B cell (primary cell): ENCODE results near the gene SAT1. TPM values are rescaled to one million over a fixed set of nuclear protein-coding genes. Genes with fewer than 3 reads are reported as not detected.

Experiments
- ATAC-seq: fragments of 200-7000 bp; cut with Tn5 transposase; one replicate; pipeline ENCODE4 v1.10.0; 2021; ENCODE audit warnings: low read depth, mild to moderate bottlenecking, moderate number of reproducible peaks, moderate library complexity
- CTCF ChIA-PET: fragments of 350-600 bp; sonication (Branson Sonifier 250); formaldehyde crosslinking; loops from one replicate; lab custom pipeline; 2021; ENCODE audit warnings: antibody characterized with exemption, inconsistent platforms; lab: Charles Lee
- POLR2A ChIA-PET: fragments of 350-600 bp; sonication (Branson Sonifier 250); formaldehyde crosslinking; loops from one replicate; lab custom pipeline; 2021; ENCODE audit warnings: antibody characterized with exemption; lab: Charles Lee
- DNase-seq: peaks from one replicate; pipeline ENCODE4 v3.0.0; 2013
- H2AFZ ChIP-seq: 2 replicates; pipeline ENCODE4 v1.6.1; 2012; ENCODE audit warnings: mild to moderate bottlenecking, low read depth, low read length; ENCODE audit not compliant: insufficient read depth, poor library complexity, severe bottlenecking
- H3K27ac ChIP-seq, 2 donors: 1 replicate in 1 of 2; 2 replicates in 1 of 2; pipeline ENCODE4 v1.5.1; 2012 to 2013; ENCODE audit warnings: low read length in 2 of 2, mild to moderate bottlenecking in 2 of 2, moderate library complexity in 1 of 2
- H3K27me3 ChIP-seq, 4 experiments: fragments of 200-600 bp in 1 of 4; sonication (generic) in 1 of 4; replicated peaks in 1 of 4; 1 replicate in 2 of 4; 2 replicates in 2 of 4; pipeline versions ENCODE4 v1.6.1 to v1.7.0; 2013 to 2016; ENCODE audit warnings: low read length in 3 of 4, mild to moderate bottlenecking in 2 of 4, mixed read lengths in 1 of 4, moderate library complexity in 1 of 4; ENCODE audit not compliant: insufficient read depth in 4 of 4, control insufficient read depth in 3 of 4; ENCODE audit errors: control extremely low read depth in 1 of 4
- H3K36me3 ChIP-seq, 2 experiments: replicated peaks in 1 of 2; 1 replicate in 1 of 2; 2 replicates in 1 of 2; pipeline versions ENCODE4 v1.6.1 to v1.7.1; 2013; ENCODE audit warnings: low read length in 1 of 2; ENCODE audit not compliant: insufficient read depth in 2 of 2, control insufficient read depth in 1 of 2; ENCODE audit errors: control extremely low read depth in 1 of 2, extremely low read depth in 1 of 2
- H3K4me1 ChIP-seq, 2 donors: fragments of 200-600 bp in 1 of 2; sonication (generic) in 1 of 2; 1 replicate in 1 of 2; 2 replicates in 1 of 2; pipeline versions ENCODE4 v1.5.1 to v1.6.1; 2013 to 2017; ENCODE audit warnings: low read length in 2 of 2; ENCODE audit not compliant: control insufficient read depth in 2 of 2, insufficient read depth in 2 of 2
- H3K4me2 ChIP-seq: replicated peaks from 2 replicates; pipeline ENCODE3; 2012; ENCODE audit warnings: mild to moderate bottlenecking, low read depth, low read length; ENCODE audit not compliant: poor library complexity, severe bottlenecking
- H3K4me3 ChIP-seq, 5 experiments: fragments of 200-600 bp in 1 of 5; sonication (generic) in 1 of 5; 1 replicate in 3 of 5; 2 replicates in 2 of 5; pipeline versions ENCODE4 v1.5.1 to v1.7.0; 2011 to 2016; ENCODE audit warnings: low read length in 4 of 5, mild to moderate bottlenecking in 4 of 5, low read depth in 2 of 5, control low read depth in 1 of 5, moderate library complexity in 1 of 5; ENCODE audit not compliant: insufficient read depth in 1 of 5; ENCODE audit errors: control extremely low read depth in 1 of 5, extremely low read depth in 1 of 5
- H3K79me2 ChIP-seq: fragments of 200-600 bp; sonication (generic); one replicate; pipeline ENCODE4 v1.6.0; 2016; ENCODE audit warnings: low read length; ENCODE audit not compliant: control insufficient read depth, insufficient read depth
- H3K9ac ChIP-seq: fragments of 200-600 bp; sonication (generic); 2 replicates; pipeline ENCODE4 v1.6.1; 2017; ENCODE audit warnings: mild to moderate bottlenecking, low read length, moderate library complexity
- H3K9me3 ChIP-seq, 3 donors: one replicate each; pipeline versions ENCODE4 v1.6.1 to v1.7.1; 2013; ENCODE audit warnings: low read length in 2 of 3; ENCODE audit not compliant: control insufficient read depth in 2 of 3, insufficient read depth in 1 of 3; ENCODE audit errors: control extremely low read depth in 1 of 3
- H4K20me1 ChIP-seq: 2 replicates; pipeline ENCODE4 v1.6.0; 2012; ENCODE audit warnings: mild to moderate bottlenecking, low read length; ENCODE audit not compliant: insufficient read depth, control insufficient read depth, poor library complexity, severe bottlenecking
- H3K27ac Mint-ChIP-seq: one replicate; pipeline ENCODE4 v1.8.0; 2021; ENCODE audit warnings: mixed read lengths
- H3K27me3 Mint-ChIP-seq: one replicate; pipeline ENCODE4 v1.8.0; 2021; ENCODE audit warnings: mixed read lengths
- H3K4me1 Mint-ChIP-seq: one replicate; pipeline ENCODE4 v1.8.0; 2021; ENCODE audit warnings: mixed read lengths
- H3K4me3 Mint-ChIP-seq: one replicate; pipeline ENCODE4 v1.8.0; 2021; ENCODE audit warnings: mixed read lengths
- H3K9me3 Mint-ChIP-seq: one replicate; pipeline ENCODE4 v1.8.0; 2022; ENCODE audit warnings: mixed read lengths; ENCODE audit not compliant: insufficient read depth
- CTCF ChIP-seq: fragments of 200-600 bp; IDR thresholded peaks from one replicate; pipeline ENCODE4 v1.8.0; 2022; ENCODE audit warnings: antibody characterized with exemption, mild to moderate bottlenecking
- EZH2 ChIP-seq: IDR thresholded peaks from 2 replicates; pipeline ENCODE4 v1.6.1; 2012; ENCODE audit warnings: borderline replicate concordance, low read depth, mild to moderate bottlenecking, moderate library complexity, low read length; ENCODE audit not compliant: insufficient read depth, poor library complexity, severe bottlenecking
- WGBS: methylation state at CpG from one replicate; pipeline ENCODE4 v1.1.5; 2013; ENCODE audit warnings: missing lambda C conversion rate; ENCODE audit not compliant: insufficient coverage; 5-methylcytosine and 5-hydroxymethylcytosine counted together
- intact Hi-C: fragments of 100-400 bp; cut with micrococcal nuclease; formaldehyde crosslinking; loops from one replicate; pipeline ENCODE4 v1.10.0; 2022
- polyA plus RNA-seq: library from polyadenylated mRNA; depleted of rRNA; stranded (reverse); fragments of >200 nt; gene quantifications from 2 replicates; pipeline ENCODE4 v1.2.3, GENCODE V29; 2012
- total RNA-seq, 2 donors: library from RNA; stranded (reverse); fragments of 120-200 nt in 1 of 2; gene quantifications; 1 replicate in 1 of 2; 2 replicates in 1 of 2; pipeline versions ENCODE4 v1.2.3 to v1.2.4, GENCODE V29; 2013 to 2022

Gene SAT1
- total and polyA plus RNA-seq, 2 donors (not counting 1 experiment from before 2014, with no cell fraction given), result 172 to 479 TPM

GRCh38 chrX:23759821-23760220 lies 23.2 kb upstream of the SAT1 start:
- no peak overlapping the region for H3K4me2 ChIP-seq
- no peaks in the 10 kb centered on the region for H3K9me3 ChIP-seq
- no peaks in the 10 kb centered on the region for H3K36me3 ChIP-seq
- TF ChIP-seq EZH2 (no peak), CTCF (no peak)
- H2AFZ ChIP-seq, result no peak overlapping the region
- H3K9ac ChIP-seq, result no peak overlapping the region
- no peaks in the 10 kb centered on the region for H4K20me1 ChIP-seq
- H3K27me3 ChIP-seq, result no peaks in the 10 kb centered on the region
- peaks cover 0 to 3% of the 10 kb centered on the region in 2 donors for H3K4me1 ChIP-seq
- no peaks in the 10 kb centered on the region for H3K79me2 ChIP-seq
- Mint-ChIP-seq H3K27ac (no peak overlapping the region), H3K4me3 (no peak overlapping the region), H3K4me1 (peaks cover 3% of the 10 kb centered on the region), H3K9me3 (no peaks in the 10 kb centered on the region), H3K27me3 (no peaks in the 10 kb centered on the region)
- ATAC-seq, result no peak
- intact Hi-C loops, result no loop called here
- no peak overlapping the region for H3K27ac ChIP-seq
- ChIA-PET POLR2A (no interaction called here), CTCF (interaction anchor here (3.4 kb wide), 1 partner anchor 142 kb away, joined by 18 read pairs; no protein-coding TSS in a partner anchor)
- WGBS, result no CpG with 5 or more reads among the region's 2 CpGs
- DNase-seq, result no peak
- no peak overlapping the region for H3K4me3 ChIP-seq

- intact Hi-C loops, result no loop called here
- Histone ChIP-seq H3K36me3 (no peaks in the 10 kb centered on the region), H3K27me3 (no peaks in the 10 kb centered on the region), H3K4me1 (no peaks in the 10 kb centered on the region), H3K4me2 (no peak overlapping the region), H2AFZ (no peak overlapping the region), H3K9ac (no peak overlapping the region), H3K27ac (no peak overlapping the region), H3K9me3 (no peaks in the 10 kb centered on the region), H3K4me3 (no peak overlapping the region), H4K20me1 (no peaks in the 10 kb centered on the region), H3K79me2 (no peaks in the 10 kb centered on the region)
- WGBS, result 100% methylated on average over 2 of the region's 4 CpGs
- no peak for TF ChIP-seq EZH2
- TF ChIP-seq CTCF, result no peak
- ATAC-seq, result no peak
- ChIA-PET CTCF (no interaction called here), POLR2A (no interaction called here)
- no peak overlapping the region for H3K4me3 Mint-ChIP-seq
- H3K27ac Mint-ChIP-seq, result no peak overlapping the region
- H3K9me3 Mint-ChIP-seq, result no peaks in the 10 kb centered on the region
- peaks cover 3% of the 10 kb centered on the region for H3K4me1 Mint-ChIP-seq
- no peaks in the 10 kb centered on the region for H3K27me3 Mint-ChIP-seq
- no peak for DNase-seq
Observed at GRCh38 chrX:23764188-23764984, 18.6 kb upstream of the SAT1 start.
